ENCODE data around the gene HBA2. TPM values are rescaled to one million over a fixed set of nuclear protein-coding genes. Genes with fewer than 3 reads are reported as not detected.

The HBA2 gene
- total and polyA plus RNA-seq, 2 experiments from 2014 or later = 1.9 to 7.8 TPM

DNA sequence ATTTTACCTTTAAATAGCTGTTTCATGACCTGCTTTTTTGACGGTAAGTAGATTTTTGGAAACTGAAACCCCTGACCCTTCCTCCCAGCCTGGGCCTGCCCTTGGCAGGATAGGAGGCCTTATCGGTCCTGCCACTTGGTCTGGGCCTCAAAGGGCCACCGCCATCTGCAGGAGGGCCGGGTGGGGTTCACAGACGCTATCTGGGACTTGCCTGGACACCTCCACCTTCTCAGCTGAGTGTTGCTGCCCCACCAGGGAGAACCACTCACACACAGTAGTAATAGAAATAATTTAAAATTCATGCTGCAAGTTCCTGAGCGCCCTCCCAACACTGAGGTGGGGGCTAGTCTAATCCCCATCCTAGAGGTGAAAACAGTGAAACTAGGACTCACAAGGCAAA, 29.6 kb upstream of the HBA2 start:
- peaks cover 17% of the 10 kb centered on the region for H3K27me3 Mint-ChIP-seq (ENCODE audit: insufficient read depth, low read depth, poor library complexity)
- no peak for ATAC-seq
- H3K36me3 Mint-ChIP-seq (ENCODE audit: low read depth) = no peaks in the 10 kb centered on the region; the same call in 2 of the 3 replicates
- H3K4me3 Mint-ChIP-seq = no peak overlapping the region
- no peak for DNase-seq (ENCODE audit: low spot score)
- no peaks in the 10 kb centered on the region for H3K4me1 Mint-ChIP-seq
- no peak overlapping the region for H3K4me3 ChIP-seq
- peaks cover 4% of the 10 kb centered on the region; the same call in 2 of the 3 replicates for H3K9me3 Mint-ChIP-seq
- no peaks in the 10 kb centered on the region for H3F3A ChIP-seq (replicated peaks; ENCODE audit: low read depth)
- no peaks in the 10 kb centered on the region for H3K36me3 ChIP-seq (ENCODE audit: insufficient read depth)
- no peak overlapping the region for H3K27ac ChIP-seq (ENCODE audit: low read depth)
- no peaks in the 10 kb centered on the region for H3K4me1 ChIP-seq (ENCODE audit: insufficient read depth)
- TF ChIP-seq NANOG (IDR thresholded peaks at IDR 0.05; ENCODE audit: borderline replicate concordance) = no peak
- TF ChIP-seq EZH2phosphoT487 (IDR thresholded peaks at IDR 0.05; ENCODE audit: unreplicated experiment) = no peak
- TF ChIP-seq, protein P1, sequence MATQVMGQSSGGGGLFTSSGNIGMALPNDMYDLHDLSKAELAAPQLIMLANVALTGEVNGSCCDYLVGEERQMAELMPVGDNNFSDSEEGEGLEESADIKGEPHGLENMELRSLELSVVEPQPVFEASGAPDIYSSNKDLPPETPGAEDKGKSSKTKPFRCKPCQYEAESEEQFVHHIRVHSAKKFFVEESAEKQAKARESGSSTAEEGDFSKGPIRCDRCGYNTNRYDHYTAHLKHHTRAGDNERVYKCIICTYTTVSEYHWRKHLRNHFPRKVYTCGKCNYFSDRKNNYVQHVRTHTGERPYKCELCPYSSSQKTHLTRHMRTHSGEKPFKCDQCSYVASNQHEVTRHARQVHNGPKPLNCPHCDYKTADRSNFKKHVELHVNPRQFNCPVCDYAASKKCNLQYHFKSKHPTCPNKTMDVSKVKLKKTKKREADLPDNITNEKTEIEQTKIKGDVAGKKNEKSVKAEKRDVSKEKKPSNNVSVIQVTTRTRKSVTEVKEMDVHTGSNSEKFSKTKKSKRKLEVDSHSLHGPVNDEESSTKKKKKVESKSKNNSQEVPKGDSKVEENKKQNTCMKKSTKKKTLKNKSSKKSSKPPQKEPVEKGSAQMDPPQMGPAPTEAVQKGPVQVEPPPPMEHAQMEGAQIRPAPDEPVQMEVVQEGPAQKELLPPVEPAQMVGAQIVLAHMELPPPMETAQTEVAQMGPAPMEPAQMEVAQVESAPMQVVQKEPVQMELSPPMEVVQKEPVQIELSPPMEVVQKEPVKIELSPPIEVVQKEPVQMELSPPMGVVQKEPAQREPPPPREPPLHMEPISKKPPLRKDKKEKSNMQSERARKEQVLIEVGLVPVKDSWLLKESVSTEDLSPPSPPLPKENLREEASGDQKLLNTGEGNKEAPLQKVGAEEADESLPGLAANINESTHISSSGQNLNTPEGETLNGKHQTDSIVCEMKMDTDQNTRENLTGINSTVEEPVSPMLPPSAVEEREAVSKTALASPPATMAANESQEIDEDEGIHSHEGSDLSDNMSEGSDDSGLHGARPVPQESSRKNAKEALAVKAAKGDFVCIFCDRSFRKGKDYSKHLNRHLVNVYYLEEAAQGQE (IDR thresholded peaks at IDR 0.05; ENCODE audit: unreplicated experiment) = no peak
- TF ChIP-seq ZNF114 (CRISPR knock-in tag; IDR thresholded peaks at IDR 0.05) = no peak
- TF ChIP-seq, protein P2, sequence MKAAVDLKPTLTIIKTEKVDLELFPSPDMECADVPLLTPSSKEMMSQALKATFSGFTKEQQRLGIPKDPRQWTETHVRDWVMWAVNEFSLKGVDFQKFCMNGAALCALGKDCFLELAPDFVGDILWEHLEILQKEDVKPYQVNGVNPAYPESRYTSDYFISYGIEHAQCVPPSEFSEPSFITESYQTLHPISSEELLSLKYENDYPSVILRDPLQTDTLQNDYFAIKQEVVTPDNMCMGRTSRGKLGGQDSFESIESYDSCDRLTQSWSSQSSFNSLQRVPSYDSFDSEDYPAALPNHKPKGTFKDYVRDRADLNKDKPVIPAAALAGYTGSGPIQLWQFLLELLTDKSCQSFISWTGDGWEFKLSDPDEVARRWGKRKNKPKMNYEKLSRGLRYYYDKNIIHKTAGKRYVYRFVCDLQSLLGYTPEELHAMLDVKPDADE (IDR thresholded peaks at IDR 0.05) = no peak
- TF ChIP-seq POLR2AphosphoS5 (IDR thresholded peaks at IDR 0.05; ENCODE audit: low read depth) = no peak
- no peak for TF ChIP-seq EZH2 (IDR thresholded peaks at IDR 0.05; ENCODE audit: low read depth, unreplicated experiment)
- TF ChIP-seq, protein P3, sequence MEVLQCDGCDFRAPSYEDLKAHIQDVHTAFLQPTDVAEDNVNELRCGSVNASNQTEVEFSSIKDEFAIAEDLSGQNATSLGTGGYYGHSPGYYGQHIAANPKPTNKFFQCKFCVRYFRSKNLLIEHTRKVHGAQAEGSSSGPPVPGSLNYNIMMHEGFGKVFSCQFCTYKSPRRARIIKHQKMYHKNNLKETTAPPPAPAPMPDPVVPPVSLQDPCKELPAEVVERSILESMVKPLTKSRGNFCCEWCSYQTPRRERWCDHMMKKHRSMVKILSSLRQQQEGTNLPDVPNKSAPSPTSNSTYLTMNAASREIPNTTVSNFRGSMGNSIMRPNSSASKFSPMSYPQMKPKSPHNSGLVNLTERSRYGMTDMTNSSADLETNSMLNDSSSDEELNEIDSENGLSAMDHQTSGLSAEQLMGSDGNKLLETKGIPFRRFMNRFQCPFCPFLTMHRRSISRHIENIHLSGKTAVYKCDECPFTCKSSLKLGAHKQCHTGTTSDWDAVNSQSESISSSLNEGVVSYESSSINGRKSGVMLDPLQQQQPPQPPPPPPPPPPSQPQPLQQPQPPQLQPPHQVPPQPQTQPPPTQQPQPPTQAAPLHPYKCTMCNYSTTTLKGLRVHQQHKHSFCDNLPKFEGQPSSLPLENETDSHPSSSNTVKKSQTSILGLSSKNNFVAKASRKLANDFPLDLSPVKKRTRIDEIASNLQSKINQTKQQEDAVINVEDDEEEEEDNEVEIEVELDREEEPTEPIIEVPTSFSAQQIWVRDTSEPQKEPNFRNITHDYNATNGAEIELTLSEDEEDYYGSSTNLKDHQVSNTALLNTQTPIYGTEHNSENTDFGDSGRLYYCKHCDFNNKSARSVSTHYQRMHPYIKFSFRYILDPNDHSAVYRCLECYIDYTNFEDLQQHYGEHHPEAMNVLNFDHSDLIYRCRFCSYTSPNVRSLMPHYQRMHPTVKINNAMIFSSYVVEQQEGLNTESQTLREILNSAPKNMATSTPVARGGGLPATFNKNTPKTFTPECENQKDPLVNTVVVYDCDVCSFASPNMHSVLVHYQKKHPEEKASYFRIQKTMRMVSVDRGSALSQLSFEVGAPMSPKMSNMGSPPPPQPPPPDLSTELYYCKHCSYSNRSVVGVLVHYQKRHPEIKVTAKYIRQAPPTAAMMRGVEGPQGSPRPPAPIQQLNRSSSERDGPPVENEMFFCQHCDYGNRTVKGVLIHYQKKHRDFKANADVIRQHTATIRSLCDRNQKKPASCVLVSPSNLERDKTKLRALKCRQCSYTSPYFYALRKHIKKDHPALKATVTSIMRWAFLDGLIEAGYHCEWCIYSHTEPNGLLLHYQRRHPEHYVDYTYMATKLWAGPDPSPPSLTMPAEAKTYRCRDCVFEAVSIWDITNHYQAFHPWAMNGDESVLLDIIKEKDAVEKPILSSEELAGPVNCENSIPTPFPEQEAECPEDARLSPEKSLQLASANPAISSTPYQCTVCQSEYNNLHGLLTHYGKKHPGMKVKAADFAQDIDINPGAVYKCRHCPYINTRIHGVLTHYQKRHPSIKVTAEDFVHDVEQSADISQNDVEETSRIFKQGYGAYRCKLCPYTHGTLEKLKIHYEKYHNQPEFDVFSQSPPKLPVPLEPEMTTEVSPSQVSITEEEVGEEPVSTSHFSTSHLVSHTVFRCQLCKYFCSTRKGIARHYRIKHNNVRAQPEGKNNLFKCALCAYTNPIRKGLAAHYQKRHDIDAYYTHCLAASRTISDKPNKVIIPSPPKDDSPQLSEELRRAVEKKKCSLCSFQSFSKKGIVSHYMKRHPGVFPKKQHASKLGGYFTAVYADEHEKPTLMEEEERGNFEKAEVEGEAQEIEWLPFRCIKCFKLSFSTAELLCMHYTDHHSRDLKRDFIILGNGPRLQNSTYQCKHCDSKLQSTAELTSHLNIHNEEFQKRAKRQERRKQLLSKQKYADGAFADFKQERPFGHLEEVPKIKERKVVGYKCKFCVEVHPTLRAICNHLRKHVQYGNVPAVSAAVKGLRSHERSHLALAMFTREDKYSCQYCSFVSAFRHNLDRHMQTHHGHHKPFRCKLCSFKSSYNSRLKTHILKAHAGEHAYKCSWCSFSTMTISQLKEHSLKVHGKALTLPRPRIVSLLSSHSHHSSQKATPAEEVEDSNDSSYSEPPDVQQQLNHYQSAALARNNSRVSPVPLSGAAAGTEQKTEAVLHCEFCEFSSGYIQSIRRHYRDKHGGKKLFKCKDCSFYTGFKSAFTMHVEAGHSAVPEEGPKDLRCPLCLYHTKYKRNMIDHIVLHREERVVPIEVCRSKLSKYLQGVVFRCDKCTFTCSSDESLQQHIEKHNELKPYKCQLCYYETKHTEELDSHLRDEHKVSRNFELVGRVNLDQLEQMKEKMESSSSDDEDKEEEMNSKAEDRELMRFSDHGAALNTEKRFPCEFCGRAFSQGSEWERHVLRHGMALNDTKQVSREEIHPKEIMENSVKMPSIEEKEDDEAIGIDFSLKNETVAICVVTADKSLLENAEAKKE (CRISPR knock-in tag; IDR thresholded peaks at IDR 0.05) = no peak
- no peak for TF ChIP-seq STAT1 (IDR thresholded peaks at IDR 0.05; ENCODE audit: unreplicated experiment)
- no peak for TF ChIP-seq CREB1 (CRISPR knock-in tag; IDR thresholded peaks at IDR 0.05; ENCODE audit: low read depth)
- TF ChIP-seq, protein P4, sequence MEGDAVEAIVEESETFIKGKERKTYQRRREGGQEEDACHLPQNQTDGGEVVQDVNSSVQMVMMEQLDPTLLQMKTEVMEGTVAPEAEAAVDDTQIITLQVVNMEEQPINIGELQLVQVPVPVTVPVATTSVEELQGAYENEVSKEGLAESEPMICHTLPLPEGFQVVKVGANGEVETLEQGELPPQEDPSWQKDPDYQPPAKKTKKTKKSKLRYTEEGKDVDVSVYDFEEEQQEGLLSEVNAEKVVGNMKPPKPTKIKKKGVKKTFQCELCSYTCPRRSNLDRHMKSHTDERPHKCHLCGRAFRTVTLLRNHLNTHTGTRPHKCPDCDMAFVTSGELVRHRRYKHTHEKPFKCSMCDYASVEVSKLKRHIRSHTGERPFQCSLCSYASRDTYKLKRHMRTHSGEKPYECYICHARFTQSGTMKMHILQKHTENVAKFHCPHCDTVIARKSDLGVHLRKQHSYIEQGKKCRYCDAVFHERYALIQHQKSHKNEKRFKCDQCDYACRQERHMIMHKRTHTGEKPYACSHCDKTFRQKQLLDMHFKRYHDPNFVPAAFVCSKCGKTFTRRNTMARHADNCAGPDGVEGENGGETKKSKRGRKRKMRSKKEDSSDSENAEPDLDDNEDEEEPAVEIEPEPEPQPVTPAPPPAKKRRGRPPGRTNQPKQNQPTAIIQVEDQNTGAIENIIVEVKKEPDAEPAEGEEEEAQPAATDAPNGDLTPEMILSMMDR (conservative IDR thresholded peaks at IDR 0.05; ENCODE audit: low read depth in 2 of 2) = no peak
- H3K4me2 ChIP-seq = no peak overlapping the region
- H3K27ac Mint-ChIP-seq = no peak overlapping the region
- H3K9me2 ChIP-seq (ENCODE audit: insufficient read depth) = no peaks in the 10 kb centered on the region
- no peaks in the 10 kb centered on the region for H3K27me3 ChIP-seq (ENCODE audit: insufficient read depth)
- H3K79me2 ChIP-seq (replicated peaks; ENCODE audit: insufficient read depth) = no peaks in the 10 kb centered on the region
- H2AFZ ChIP-seq = no peak overlapping the region
- no peaks in the 10 kb centered on the region for H4K20me1 ChIP-seq (replicated peaks; ENCODE audit: insufficient read depth)
